ENCODE results near the gene EPG5.

DNA sequence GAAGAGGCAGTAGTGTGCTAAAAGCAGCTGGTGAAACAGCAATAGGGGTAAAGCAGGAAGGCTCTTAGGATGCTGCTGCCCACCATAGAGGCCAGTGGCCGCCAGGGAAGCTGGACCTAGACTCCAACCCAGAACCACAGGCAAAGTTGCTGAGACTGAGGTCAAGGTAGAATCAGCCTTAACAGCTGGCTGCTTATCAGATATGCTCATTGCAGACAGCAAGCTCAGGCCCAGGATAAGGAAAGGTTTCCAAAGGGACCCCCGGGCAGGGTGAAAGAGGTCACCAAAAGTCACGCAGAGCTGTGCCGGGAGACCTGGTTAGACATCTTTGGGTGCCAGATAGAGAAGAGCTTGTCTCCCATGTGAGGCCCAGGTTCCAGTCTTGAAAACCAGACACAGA lies 42.9 kb upstream of the EPG5 start:
- TF ChIP-seq, protein P1, sequence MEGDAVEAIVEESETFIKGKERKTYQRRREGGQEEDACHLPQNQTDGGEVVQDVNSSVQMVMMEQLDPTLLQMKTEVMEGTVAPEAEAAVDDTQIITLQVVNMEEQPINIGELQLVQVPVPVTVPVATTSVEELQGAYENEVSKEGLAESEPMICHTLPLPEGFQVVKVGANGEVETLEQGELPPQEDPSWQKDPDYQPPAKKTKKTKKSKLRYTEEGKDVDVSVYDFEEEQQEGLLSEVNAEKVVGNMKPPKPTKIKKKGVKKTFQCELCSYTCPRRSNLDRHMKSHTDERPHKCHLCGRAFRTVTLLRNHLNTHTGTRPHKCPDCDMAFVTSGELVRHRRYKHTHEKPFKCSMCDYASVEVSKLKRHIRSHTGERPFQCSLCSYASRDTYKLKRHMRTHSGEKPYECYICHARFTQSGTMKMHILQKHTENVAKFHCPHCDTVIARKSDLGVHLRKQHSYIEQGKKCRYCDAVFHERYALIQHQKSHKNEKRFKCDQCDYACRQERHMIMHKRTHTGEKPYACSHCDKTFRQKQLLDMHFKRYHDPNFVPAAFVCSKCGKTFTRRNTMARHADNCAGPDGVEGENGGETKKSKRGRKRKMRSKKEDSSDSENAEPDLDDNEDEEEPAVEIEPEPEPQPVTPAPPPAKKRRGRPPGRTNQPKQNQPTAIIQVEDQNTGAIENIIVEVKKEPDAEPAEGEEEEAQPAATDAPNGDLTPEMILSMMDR (IDR thresholded peaks at IDR 0.05): no peak
- TF ChIP-seq EP300 (IDR thresholded peaks at IDR 0.05; ENCODE audit: low read depth): no peak
- TF ChIP-seq POLR2AphosphoS5 (IDR thresholded peaks at IDR 0.05): no peak
- TF ChIP-seq POLR2A (IDR thresholded peaks at IDR 0.05): no peak
